GM12865 (cell line): Measurements from ENCODE around the gene VWA5A.

Experiments
- DNase-seq: peaks from one replicate; pipeline ENCODE4 v3.0.0; 2010; ENCODE audit warnings: low read depth
- H3K4me3 ChIP-seq: 2 replicates; pipeline ENCODE4 v1.5.1; 2011; ENCODE audit warnings: mild to moderate bottlenecking, low read depth, low read length, control low read depth
- CTCF ChIP-seq: IDR thresholded peaks from 2 replicates; pipeline ENCODE4 v1.5.1; 2011; ENCODE audit warnings: low read length, control low read depth, low read depth, inconsistent platforms; ENCODE audit not compliant: insufficient read depth; ENCODE audit errors: missing control alignments

The VWA5A gene

GRCh38 chr11:124093330-124093729, 21.9 kb upstream of the VWA5A start:
- no peak for DNase-seq
- no peak overlapping the region for H3K4me3 ChIP-seq
- TF ChIP-seq CTCF: no peak

- DNase-seq: no peak
- H3K4me3 ChIP-seq: no peak overlapping the region
- TF ChIP-seq CTCF: no peak
Measured at GRCh38 chr11:124094731-124095130, 20.5 kb upstream of the VWA5A start.

- H3K4me3 ChIP-seq: no peak overlapping the region
- TF ChIP-seq CTCF: no peak
- DNase-seq: no peak
Measured at GRCh38 chr11:124096364-124096763, 18.9 kb upstream of the VWA5A start.

GRCh38 chr11:124098141-124098540, 17.1 kb upstream of the VWA5A start:
- no peak for DNase-seq

GRCh38 chr11:124101737-124102136, 13.5 kb upstream of the VWA5A start:
- DNase-seq: no peak
- TF ChIP-seq CTCF: no peak
- no peak overlapping the region for H3K4me3 ChIP-seq

More at GRCh38 chr11:124098141-124098540, 17.1 kb upstream of the VWA5A start:
- H3K4me3 ChIP-seq: no peak overlapping the region
- no peak for TF ChIP-seq CTCF

GRCh38 chr11:124108156-124108555, 7.1 kb upstream of the VWA5A start:
- H3K4me3 ChIP-seq: no peak overlapping the region
- peak; percentile 25 for TF ChIP-seq CTCF
- DNase-seq: peak; percentile 51

- no peak for TF ChIP-seq CTCF
- DNase-seq: no peak
- H3K4me3 ChIP-seq: no peak overlapping the region
Measured at GRCh38 chr11:124109377-124109776, 5.9 kb upstream of the VWA5A start.
